Activated naive CD4-positive, alpha-beta T cell treated with anti-CD3 and anti-CD28 coated beads for 36 hours (primary cell): ENCODE data around the gene ARHGEF40. TPM values are rescaled to one million over a fixed set of nuclear protein-coding genes. Genes with fewer than 3 reads are reported as not detected.
A peak's percentile ranks its signal among the peaks of the same experiment; 100 is the strongest.

Experiments
- CTCF ChIA-PET: fragments of 350-600 bp; sonication (Branson Sonifier 250); formaldehyde crosslinking; loops from one replicate; lab custom pipeline; 2021; ENCODE audit warnings: antibody characterized with exemption; lab: Charles Lee
- DNase-seq: peaks from one replicate; pipeline ENCODE4 v3.0.0-alpha.2; 2020
- H3K27ac Mint-ChIP-seq: one replicate; pipeline ENCODE4 v1.8.0; 2021; ENCODE audit warnings: mild to moderate bottlenecking, mixed read lengths
- H3K27me3 Mint-ChIP-seq: one replicate; pipeline ENCODE4 v1.8.0; 2021; ENCODE audit warnings: low read depth, mixed read lengths
- H3K36me3 Mint-ChIP-seq: one replicate; pipeline ENCODE4 v1.8.0; 2021; ENCODE audit warnings: low read depth, mixed read lengths
- H3K4me1 Mint-ChIP-seq: one replicate; pipeline ENCODE4 v1.8.0; 2021; ENCODE audit warnings: low read depth, mixed read lengths
- H3K4me3 Mint-ChIP-seq: one replicate; pipeline ENCODE4 v1.8.0; 2021; ENCODE audit warnings: mild to moderate bottlenecking, moderate library complexity, mixed read lengths
- H3K9me3 Mint-ChIP-seq: one replicate; pipeline ENCODE4 v1.8.0; 2021; ENCODE audit warnings: mixed read lengths
- intact Hi-C: fragments of 100-400 bp; cut with micrococcal nuclease; formaldehyde crosslinking; loops from one replicate; pipeline ENCODE4 v1.15.1; 2023
- total RNA-seq, 2 experiments: library from RNA; stranded (reverse); gene quantifications; one replicate each; pipeline ENCODE4 v1.2.3, GENCODE V29; 2021

ARHGEF40 gene
- total RNA-seq, 2 experiments from 2014 or later, result not detected

DNA sequence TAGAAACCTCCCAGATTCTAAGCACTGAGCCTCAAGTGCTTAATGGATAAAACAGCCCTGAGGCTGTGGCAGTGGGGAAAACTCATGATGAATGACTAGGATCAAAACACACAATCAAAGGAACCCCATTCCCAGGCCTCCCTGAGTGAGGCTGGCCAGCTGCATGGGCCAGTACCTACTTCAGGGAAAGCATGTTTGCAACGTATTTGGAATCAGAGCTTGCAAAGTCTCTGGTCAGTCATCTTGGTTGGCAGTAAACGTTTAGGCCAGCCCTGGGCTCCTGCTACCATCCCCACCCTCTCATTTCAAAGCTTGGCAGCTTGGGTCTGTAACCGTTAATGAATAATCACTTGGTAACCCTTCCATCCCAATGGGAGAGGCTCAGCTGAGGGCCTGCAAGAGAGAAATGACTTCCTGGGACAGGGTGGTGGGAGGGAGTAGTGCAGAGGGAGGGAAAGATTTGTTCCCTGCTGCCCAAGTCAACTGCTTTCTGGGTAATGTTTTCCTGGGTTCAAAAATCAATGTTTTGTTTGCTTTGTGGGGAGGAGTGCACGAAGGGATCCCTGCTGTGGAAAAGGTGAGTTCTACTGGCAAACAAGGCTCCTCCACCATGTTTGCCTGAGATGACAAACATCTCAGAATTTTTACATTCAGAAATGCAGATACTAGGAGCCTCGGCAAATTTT is 14.5 kb upstream of the ARHGEF40 start:
- Mint-ChIP-seq H3K4me3 (no peak overlapping the region), H3K36me3 (no peaks in the 10 kb centered on the region), H3K4me1 (no peaks in the 10 kb centered on the region), H3K27me3 (peaks cover 3% of the 10 kb centered on the region), H3K9me3 (no peaks in the 10 kb centered on the region), H3K27ac (no peak overlapping the region)
- intact Hi-C loops, result no loop called here
- no peak for DNase-seq
- CTCF ChIA-PET, result interaction anchor here (1.2 to 1.7 kb wide), 2 partner anchors 11 to 41 kb away, joined by 3 to 10 read pairs; no protein-coding TSS in a partner anchor

DNA sequence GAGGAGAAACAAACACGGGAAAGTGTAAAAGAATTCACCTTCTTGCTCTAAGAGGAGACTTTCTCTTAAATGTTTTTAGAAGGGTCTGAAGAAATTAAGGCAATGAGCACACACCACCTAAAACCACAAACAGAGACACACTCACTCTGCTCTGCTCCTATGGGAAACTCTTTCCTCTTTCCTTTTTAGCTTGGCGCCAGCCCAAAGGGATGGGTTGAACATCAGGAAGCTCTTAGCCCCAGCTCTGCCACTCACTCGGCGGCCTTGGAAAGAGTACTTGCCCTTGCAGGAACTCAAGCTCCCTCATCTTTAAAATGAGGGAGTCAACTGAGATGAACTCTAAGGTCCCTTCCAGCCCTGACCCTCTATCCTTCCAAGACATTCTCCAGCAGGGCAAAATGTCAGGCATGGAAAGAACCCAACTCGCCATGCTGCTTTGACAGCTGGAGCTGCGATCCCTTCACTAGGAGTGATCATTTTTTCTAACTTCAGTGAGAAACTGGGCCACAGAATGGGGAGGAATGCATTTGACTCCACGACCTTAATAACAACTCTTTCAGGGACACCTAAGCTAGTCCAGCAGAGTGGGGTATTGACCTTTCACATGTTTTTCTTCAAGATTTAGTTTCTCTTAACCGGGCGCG is 13.5 kb upstream of the ARHGEF40 start:
- Mint-ChIP-seq H3K27me3 (peaks cover 4% of the 10 kb centered on the region), H3K4me3 (no peak overlapping the region)

GRCh38 chr14:21057803-21058675 is 12.1 kb upstream of the ARHGEF40 start, which contains the start of gene RNASE8:
Gene RNASE8, plus strand, starts transcription at chr14:21057822. Its CDS starts 71 bp downstream, at chr14:21057893.
- DNase-seq, result no peak
- peaks cover 9% of the 10 kb centered on the region for H3K27me3 Mint-ChIP-seq
- no peak within 1 kb of the TSS for H3K27ac Mint-ChIP-seq
- intact Hi-C loops, result no loop called here
- H3K4me1 Mint-ChIP-seq, result no peaks in the 10 kb centered on the region
- CTCF ChIA-PET, result interaction anchor here (1.2 to 1.8 kb wide), 2 partner anchors 43 to 271 kb away, joined by 3 to 5 read pairs; no protein-coding TSS in a partner anchor
- no peak within 1 kb of the TSS for H3K4me3 Mint-ChIP-seq
- H3K9me3 Mint-ChIP-seq, result no peaks in the 10 kb centered on the region
- H3K36me3 Mint-ChIP-seq, result no peaks in the 10 kb centered on the region

More for the DNA sequence above, 13.5 kb upstream of the ARHGEF40 start:
- Mint-ChIP-seq H3K9me3 (no peaks in the 10 kb centered on the region), H3K36me3 (no peaks in the 10 kb centered on the region), H3K4me1 (no peaks in the 10 kb centered on the region), H3K27ac (no peak overlapping the region)
- intact Hi-C loops, result no loop called here
- CTCF ChIA-PET, result interaction anchor here (0.7 to 1.7 kb wide), 4 partner anchors 12 to 273 kb away, joined by 3 to 10 read pairs (median 3); no protein-coding TSS in a partner anchor
- DNase-seq, result no peak

- intact Hi-C loops, result no loop called here
- no peak for DNase-seq
- CTCF ChIA-PET, result interaction anchor here (0.7 to 1.8 kb wide), 3 partner anchors 29 to 58 kb away, joined by 3 to 5 read pairs (median 3); no protein-coding TSS in a partner anchor
Measured at GRCh38 chr14:21058903-21059302, 11.2 kb upstream of the ARHGEF40 start.

DNA sequence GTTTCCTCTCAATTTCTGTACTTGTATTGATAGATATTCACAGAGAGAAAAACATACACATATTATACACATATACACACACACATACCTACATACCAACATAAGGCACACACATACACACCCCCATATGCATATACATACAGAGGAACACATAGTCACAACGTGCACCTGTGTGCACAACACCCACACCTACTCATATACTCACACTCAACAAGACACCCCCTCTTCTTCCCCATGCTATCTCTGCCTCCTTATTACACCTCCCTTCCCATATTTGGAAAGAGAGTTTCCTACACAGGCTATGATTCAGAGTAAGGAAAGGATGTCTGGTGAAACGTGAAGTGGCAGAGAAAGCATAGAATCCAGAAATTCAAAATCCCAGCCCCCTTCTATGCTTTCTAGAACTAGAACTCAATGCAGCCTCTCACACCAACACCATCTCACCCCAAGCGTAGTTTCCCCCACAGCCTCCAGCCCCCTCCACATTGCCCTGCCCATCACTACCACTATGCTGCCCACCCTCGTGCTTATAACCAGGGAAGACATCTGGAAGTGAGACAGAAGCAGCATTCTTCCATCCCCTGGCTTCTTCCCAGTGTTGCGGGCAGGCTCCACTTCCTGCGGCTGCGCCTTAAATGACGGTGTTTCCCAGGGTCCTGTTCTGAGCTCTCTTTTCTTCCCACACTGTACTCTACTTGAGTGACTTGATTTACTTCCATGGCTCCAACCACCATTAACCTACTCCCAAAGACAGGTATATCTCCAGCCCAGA is 10.1 kb upstream of the ARHGEF40 start:
- H3K9me3 Mint-ChIP-seq, result no peaks in the 10 kb centered on the region
- intact Hi-C loops, result loop anchor here (10.0 kb wide), 1 partner anchor 495 kb away; no protein-coding TSS in a partner anchor
- H3K27me3 Mint-ChIP-seq, result peaks cover 13% of the 10 kb centered on the region
- no peaks in the 10 kb centered on the region for H3K36me3 Mint-ChIP-seq
- CTCF ChIA-PET, result interaction anchor here (1.0 to 3.1 kb wide), 4 partner anchors 12 to 45 kb away, joined by 3 to 9 read pairs (median 4); no protein-coding TSS in a partner anchor
- H3K27ac Mint-ChIP-seq, result no peak overlapping the region
- no peak overlapping the region for H3K4me3 Mint-ChIP-seq
- DNase-seq, result no peak
- H3K4me1 Mint-ChIP-seq, result no peaks in the 10 kb centered on the region

More at GRCh38 chr14:21058903-21059302, 11.2 kb upstream of the ARHGEF40 start:
- no peaks in the 10 kb centered on the region for H3K4me1 Mint-ChIP-seq
- no peak overlapping the region for H3K4me3 Mint-ChIP-seq
- peaks cover 9% of the 10 kb centered on the region for H3K27me3 Mint-ChIP-seq
- no peaks in the 10 kb centered on the region for H3K9me3 Mint-ChIP-seq
- H3K27ac Mint-ChIP-seq, result no peak overlapping the region
- H3K36me3 Mint-ChIP-seq, result no peaks in the 10 kb centered on the region

DNA sequence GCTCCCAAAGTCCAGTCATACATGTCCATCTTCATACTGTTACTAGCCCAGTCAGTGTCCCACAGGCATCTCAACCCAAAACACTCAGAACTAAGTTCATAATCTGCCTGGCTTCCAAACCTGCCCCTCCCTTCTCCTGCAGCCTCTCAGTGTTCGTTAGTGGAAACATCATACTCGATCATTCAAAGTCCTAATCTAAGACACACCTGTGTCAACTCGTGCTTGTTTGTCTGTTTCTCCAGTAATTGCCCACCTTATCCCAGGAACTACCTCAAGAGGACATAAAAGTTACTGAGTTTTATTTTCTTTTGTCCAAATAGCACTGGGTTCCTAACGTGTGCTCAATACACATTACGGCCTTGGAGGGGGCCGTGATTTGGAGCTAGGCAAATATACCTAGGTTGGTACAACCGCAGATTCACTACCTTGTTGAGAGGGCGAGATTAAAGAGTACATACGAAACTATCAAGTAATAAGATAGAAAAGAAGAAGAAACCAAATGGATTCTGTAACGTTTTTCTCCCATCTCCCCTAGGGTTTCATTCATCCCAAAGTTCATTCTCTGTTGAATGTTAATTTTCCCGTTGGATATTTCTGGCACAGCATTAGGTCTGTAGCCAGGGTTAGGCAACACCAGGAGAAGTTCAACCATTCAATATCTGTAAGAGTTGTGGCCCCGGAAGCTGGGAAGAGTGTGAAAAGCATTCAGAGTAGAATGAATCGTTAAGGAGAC is 9.3 kb upstream of the ARHGEF40 start:
- CTCF ChIA-PET, result interaction anchor here (1.0 to 3.1 kb wide), 3 partner anchors 11 to 32 kb away, joined by 3 to 9 read pairs (median 3); no protein-coding TSS in a partner anchor
- intact Hi-C loops, result loop anchor here (10.0 kb wide), 1 partner anchor 494 kb away; no protein-coding TSS in a partner anchor
- Mint-ChIP-seq H3K4me3 (no peak overlapping the region), H3K9me3 (no peaks in the 10 kb centered on the region), H3K27ac (no peak overlapping the region), H3K4me1 (no peaks in the 10 kb centered on the region), H3K27me3 (peaks cover 18% of the 10 kb centered on the region), H3K36me3 (no peaks in the 10 kb centered on the region)
- no peak for DNase-seq

DNA sequence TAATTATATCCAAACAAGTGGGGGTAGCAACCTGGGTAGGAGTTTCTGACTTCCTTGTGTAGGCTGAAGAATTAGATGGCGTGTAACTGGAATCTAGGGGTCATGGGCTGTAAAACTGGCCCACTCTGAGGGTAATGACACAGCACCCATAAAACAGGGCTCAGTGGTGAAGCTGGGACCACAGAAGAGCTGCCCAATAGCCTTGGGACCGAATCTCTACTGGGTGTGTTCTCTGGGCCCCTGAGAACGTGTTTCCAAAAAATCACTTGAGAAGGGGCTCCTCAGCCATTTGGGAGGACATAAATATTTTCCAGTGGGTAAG is 8.8 kb upstream of the ARHGEF40 start:
- intact Hi-C loops, result loop anchor here (10.0 kb wide), 1 partner anchor 493 kb away; no protein-coding TSS in a partner anchor
- no peaks in the 10 kb centered on the region for H3K9me3 Mint-ChIP-seq

GRCh38 chr14:21063479-21063878 is 6.6 kb upstream of the ARHGEF40 start:
- DNase-seq, result no peak
- Mint-ChIP-seq H3K36me3 (no peaks in the 10 kb centered on the region), H3K4me3 (no peak overlapping the region), H3K4me1 (peaks cover under 1% of the 10 kb centered on the region), H3K9me3 (no peaks in the 10 kb centered on the region), H3K27ac (no peak overlapping the region), H3K27me3 (peaks cover 33% of the 10 kb centered on the region)
- CTCF ChIA-PET, result interaction anchor here (0.6 to 1.0 kb wide), 3 partner anchors 29 to 52 kb away, joined by 3 to 5 read pairs (median 4); no protein-coding TSS in a partner anchor
- intact Hi-C loops, result loop anchor here (10.0 kb wide), 1 partner anchor 491 kb away; no protein-coding TSS in a partner anchor

More for the DNA sequence above, 8.8 kb upstream of the ARHGEF40 start:
- Mint-ChIP-seq H3K27ac (no peak overlapping the region), H3K27me3 (peaks cover 21% of the 10 kb centered on the region), H3K4me1 (no peaks in the 10 kb centered on the region), H3K4me3 (no peak overlapping the region), H3K36me3 (no peaks in the 10 kb centered on the region)
- DNase-seq, result no peak
- CTCF ChIA-PET, result interaction anchor here (0.9 to 3.1 kb wide), 5 partner anchors 10 to 46 kb away, joined by 3 to 9 read pairs (median 3); no protein-coding TSS in a partner anchor

DNA sequence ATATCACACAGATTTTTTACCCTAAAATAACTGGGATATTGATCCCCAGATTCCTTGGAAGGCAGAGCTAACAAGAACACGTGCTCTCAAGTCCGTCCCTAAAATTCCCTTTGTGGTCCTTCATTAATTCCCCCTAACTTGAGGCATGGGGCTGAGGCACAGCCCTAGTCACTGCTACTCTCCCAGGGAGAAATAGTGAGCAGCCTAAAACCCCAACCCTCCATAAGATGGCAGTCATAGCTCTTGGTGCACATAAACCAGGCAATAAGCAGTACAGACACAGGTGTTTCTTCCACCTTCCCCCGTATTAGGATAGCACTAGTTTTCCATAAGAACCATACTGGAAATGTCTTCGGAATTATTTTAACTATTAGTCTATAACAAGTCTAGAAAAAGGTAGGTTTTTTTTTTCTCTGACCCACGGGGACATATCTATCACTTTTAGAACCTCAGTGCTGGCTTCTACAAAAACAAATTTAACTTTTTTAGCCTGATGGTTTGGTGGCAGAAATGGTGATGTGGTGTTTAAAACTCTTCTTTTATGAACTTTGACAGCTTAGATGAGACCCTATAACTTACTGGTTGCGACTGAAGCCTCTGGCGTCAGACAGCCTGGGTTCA is 3.1 kb upstream of the ARHGEF40 start:
- intact Hi-C loops, result loop anchor here (10.0 kb wide), 1 partner anchor 488 kb away; no protein-coding TSS in a partner anchor
- peak; percentile 34 for DNase-seq
- Mint-ChIP-seq H3K4me3 (no peak overlapping the region), H3K36me3 (no peaks in the 10 kb centered on the region), H3K27me3 (peaks cover 61% of the 10 kb centered on the region), H3K27ac (no peak overlapping the region), H3K9me3 (no peaks in the 10 kb centered on the region), H3K4me1 (peaks cover 29% of the 10 kb centered on the region)
- CTCF ChIA-PET, result interaction anchor here (0.6 to 4.5 kb wide), 15 partner anchors 10 to 63 kb away, joined by 3 to 76 read pairs (median 4); no protein-coding TSS in a partner anchor
